Panc1 (cell line): ENCODE data around the gene YWHAG.

Experiments used
- POLR2AphosphoS5 ChIP-seq: IDR thresholded peaks from 2 replicates; pipeline ENCODE4 v1.6.1; 2012; ENCODE audit warnings: mild to moderate bottlenecking, low read depth, low read length, moderate library complexity
- TF ChIP-seq, protein P1 (sequence below), 2 experiments: IDR thresholded peaks; 2 replicates each; pipeline ENCODE4 v1.6.1; 2011 to 2012; ENCODE audit warnings: low read depth in 2 of 2, control low read depth in 1 of 2, low read length in 1 of 2, mild to moderate bottlenecking in 1 of 2, moderate library complexity in 1 of 2; ENCODE audit not compliant: insufficient read depth in 1 of 2

GRCh38 chr7:76395965-76396726, 37.4 kb upstream of the YWHAG start:
- TF ChIP-seq, protein P1, sequence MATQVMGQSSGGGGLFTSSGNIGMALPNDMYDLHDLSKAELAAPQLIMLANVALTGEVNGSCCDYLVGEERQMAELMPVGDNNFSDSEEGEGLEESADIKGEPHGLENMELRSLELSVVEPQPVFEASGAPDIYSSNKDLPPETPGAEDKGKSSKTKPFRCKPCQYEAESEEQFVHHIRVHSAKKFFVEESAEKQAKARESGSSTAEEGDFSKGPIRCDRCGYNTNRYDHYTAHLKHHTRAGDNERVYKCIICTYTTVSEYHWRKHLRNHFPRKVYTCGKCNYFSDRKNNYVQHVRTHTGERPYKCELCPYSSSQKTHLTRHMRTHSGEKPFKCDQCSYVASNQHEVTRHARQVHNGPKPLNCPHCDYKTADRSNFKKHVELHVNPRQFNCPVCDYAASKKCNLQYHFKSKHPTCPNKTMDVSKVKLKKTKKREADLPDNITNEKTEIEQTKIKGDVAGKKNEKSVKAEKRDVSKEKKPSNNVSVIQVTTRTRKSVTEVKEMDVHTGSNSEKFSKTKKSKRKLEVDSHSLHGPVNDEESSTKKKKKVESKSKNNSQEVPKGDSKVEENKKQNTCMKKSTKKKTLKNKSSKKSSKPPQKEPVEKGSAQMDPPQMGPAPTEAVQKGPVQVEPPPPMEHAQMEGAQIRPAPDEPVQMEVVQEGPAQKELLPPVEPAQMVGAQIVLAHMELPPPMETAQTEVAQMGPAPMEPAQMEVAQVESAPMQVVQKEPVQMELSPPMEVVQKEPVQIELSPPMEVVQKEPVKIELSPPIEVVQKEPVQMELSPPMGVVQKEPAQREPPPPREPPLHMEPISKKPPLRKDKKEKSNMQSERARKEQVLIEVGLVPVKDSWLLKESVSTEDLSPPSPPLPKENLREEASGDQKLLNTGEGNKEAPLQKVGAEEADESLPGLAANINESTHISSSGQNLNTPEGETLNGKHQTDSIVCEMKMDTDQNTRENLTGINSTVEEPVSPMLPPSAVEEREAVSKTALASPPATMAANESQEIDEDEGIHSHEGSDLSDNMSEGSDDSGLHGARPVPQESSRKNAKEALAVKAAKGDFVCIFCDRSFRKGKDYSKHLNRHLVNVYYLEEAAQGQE (IDR thresholded peaks at IDR 0.05; ENCODE audit: insufficient read depth in 1 of 2, low read depth in 2 of 2, low read length in 1 of 2): no peak
- TF ChIP-seq POLR2AphosphoS5: no peak
